DND-41 (cell line): ENCODE data around the gene MCHR1.

Source experiments
- ATAC-seq: fragments of 200-7000 bp; cut with Tn5 transposase; 3 replicates; pipeline ENCODE4 v1.9.1; 2021; ENCODE audit warnings: low read depth; ENCODE audit not compliant: insufficient read depth
- DNase-seq: peaks from one replicate; pipeline ENCODE4 v3.0.0-alpha.2; 2020
- H2AFZ ChIP-seq: 2 replicates; pipeline ENCODE4 v1.6.0; 2012; ENCODE audit warnings: low read depth, low read length
- H3K27ac ChIP-seq: 2 replicates; pipeline ENCODE4 v1.5.1; 2012; ENCODE audit warnings: low read length, inconsistent platforms
- H3K27me3 ChIP-seq: fragments of 200-600 bp; sonication (generic); 2 replicates; pipeline ENCODE4 v1.6.0; 2012; ENCODE audit warnings: low read length, mild to moderate bottlenecking, inconsistent platforms; ENCODE audit not compliant: insufficient read depth, poor library complexity
- H3K36me3 ChIP-seq: 2 replicates; pipeline ENCODE4 v1.5.1; 2012; ENCODE audit warnings: low read length, inconsistent platforms; ENCODE audit not compliant: insufficient read depth
- H3K4me1 ChIP-seq: 2 replicates; pipeline ENCODE4 v1.5.1; 2012; ENCODE audit warnings: mild to moderate bottlenecking, low read length; ENCODE audit not compliant: insufficient read depth
- H3K4me2 ChIP-seq: 2 replicates; pipeline ENCODE4 v1.6.0; 2012; ENCODE audit warnings: mild to moderate bottlenecking, moderate library complexity, low read length, inconsistent platforms; ENCODE audit not compliant: insufficient read depth
- H3K4me3 ChIP-seq, 2 experiments: fragments of 200-600 bp in 1 of 2; shearing (Covaris generic) in 1 of 2; 2 replicates each; pipeline ENCODE4 v1.5.1; 2012 to 2016; ENCODE audit warnings: inconsistent platforms in 2 of 2, low read length in 2 of 2, mild to moderate bottlenecking in 2 of 2, low read depth in 1 of 2, moderate library complexity in 1 of 2
- H3K79me2 ChIP-seq: 2 replicates; pipeline ENCODE4 v1.6.0; 2012; ENCODE audit warnings: low read length, inconsistent platforms; ENCODE audit not compliant: insufficient read depth
- H3K9ac ChIP-seq: 2 replicates; pipeline ENCODE4 v1.6.0; 2012; ENCODE audit warnings: low read depth, mild to moderate bottlenecking, inconsistent platforms, low read length, moderate library complexity
- H3K9me3 ChIP-seq: 2 replicates; pipeline ENCODE4 v1.5.1; 2012; ENCODE audit warnings: low read length, moderate library complexity, mild to moderate bottlenecking, inconsistent platforms; ENCODE audit not compliant: insufficient read depth, severe bottlenecking
- H4K20me1 ChIP-seq: 2 replicates; pipeline ENCODE4 v1.6.0; 2012; ENCODE audit warnings: low read length; ENCODE audit not compliant: insufficient read depth
- CTCF ChIP-seq: IDR thresholded peaks from 2 replicates; pipeline ENCODE4 v1.5.1; 2012; ENCODE audit warnings: borderline replicate concordance, low read length, moderate library complexity, mild to moderate bottlenecking; ENCODE audit not compliant: poor library complexity, severe bottlenecking; ENCODE audit errors: extremely low read depth
- EZH2 ChIP-seq: IDR thresholded peaks from 3 replicates; pipeline ENCODE4 v1.6.1; 2012; ENCODE audit warnings: borderline replicate concordance, low read depth, mild to moderate bottlenecking, moderate library complexity, low read length, inconsistent platforms; ENCODE audit not compliant: severe bottlenecking

MCHR1 gene

DNA sequence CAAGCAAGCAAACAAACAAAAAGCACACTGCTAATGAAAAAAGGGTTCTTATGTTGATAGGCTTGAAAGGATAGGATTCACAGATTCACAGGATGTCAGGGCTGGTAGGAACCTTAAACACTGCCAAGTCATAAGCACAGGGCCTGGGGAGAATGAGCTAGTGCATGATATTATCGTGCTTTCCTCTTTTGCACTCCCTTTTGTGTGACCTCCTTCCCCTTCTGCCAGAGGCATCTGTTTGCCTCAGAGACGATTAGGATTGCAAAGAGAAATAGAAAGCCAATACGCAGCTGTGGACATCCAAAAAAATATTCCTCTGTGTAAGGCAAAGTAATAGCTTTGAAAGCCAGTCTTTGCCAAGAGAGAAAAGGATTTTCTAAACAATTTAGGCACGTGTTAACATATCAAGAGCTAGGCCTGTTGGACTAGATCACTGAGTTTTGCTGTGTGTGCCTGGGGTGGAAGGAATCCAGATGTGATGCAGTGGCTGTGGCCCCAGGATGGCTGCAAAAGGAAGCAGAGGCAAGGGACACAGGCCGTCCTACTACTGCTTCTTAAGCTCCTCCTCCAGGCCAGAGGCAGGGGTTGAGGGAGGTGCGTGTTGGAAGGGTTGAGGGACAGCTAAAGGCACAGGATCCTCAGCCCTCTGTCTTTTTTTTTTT, 30.6 kb downstream of the MCHR1 start:
- Histone ChIP-seq H3K79me2 (no peaks in the 10 kb centered on the region), H3K36me3 (no peaks in the 10 kb centered on the region), H4K20me1 (no peaks in the 10 kb centered on the region), H3K27me3 (no peaks in the 10 kb centered on the region), H3K9ac (no peak overlapping the region), H3K4me1 (peaks cover 3% of the 10 kb centered on the region; the same call in 1 of the 2 replicates), H3K4me2 (no peak overlapping the region), H3K4me3 (no peak overlapping the region), H3K9me3 (peaks cover 9% of the 10 kb centered on the region), H2AFZ (peak overlapping the region; percentile 45; the same call in 1 of the 2 replicates), H3K27ac (peak overlapping the region; percentile 21; the same call in 1 of the 2 replicates)
- peak; percentile 45; the same call in 1 of the 3 replicates for ATAC-seq
- TF ChIP-seq CTCF: no peak
- TF ChIP-seq EZH2: no peak
- DNase-seq: no peak

DNA sequence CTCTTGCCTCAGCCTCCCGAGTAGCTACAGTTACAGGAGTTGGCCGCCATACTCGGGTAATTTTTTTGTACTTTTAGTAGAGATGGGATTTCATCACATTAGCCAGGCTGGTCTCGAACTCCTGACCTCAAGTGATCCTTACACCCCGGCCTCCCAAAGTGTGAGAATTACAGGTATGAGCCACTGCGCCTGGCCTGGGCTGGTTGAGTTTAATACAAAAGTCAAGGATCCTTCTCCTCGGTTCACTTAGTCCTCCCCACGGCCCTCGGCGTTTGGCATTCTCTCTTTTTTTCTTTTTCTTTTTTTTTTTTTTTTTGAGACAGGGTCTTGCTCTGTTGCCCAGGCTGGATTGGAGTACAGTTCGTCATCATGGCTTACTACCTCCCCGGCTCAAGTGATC, 33.0 kb downstream of the MCHR1 start:
- Histone ChIP-seq H3K9ac (no peak overlapping the region), H3K27ac (no peak overlapping the region), H3K4me3 (no peak overlapping the region), H3K79me2 (no peaks in the 10 kb centered on the region), H2AFZ (no peak overlapping the region), H3K36me3 (no peaks in the 10 kb centered on the region), H4K20me1 (no peaks in the 10 kb centered on the region), H3K4me2 (no peak overlapping the region), H3K27me3 (no peaks in the 10 kb centered on the region), H3K9me3 (peaks cover 4% of the 10 kb centered on the region), H3K4me1 (peaks cover 3% of the 10 kb centered on the region; the same call in 1 of the 2 replicates)
- no peak for DNase-seq
- no peak for TF ChIP-seq CTCF
- no peak for TF ChIP-seq EZH2
- no peak for ATAC-seq

DNA sequence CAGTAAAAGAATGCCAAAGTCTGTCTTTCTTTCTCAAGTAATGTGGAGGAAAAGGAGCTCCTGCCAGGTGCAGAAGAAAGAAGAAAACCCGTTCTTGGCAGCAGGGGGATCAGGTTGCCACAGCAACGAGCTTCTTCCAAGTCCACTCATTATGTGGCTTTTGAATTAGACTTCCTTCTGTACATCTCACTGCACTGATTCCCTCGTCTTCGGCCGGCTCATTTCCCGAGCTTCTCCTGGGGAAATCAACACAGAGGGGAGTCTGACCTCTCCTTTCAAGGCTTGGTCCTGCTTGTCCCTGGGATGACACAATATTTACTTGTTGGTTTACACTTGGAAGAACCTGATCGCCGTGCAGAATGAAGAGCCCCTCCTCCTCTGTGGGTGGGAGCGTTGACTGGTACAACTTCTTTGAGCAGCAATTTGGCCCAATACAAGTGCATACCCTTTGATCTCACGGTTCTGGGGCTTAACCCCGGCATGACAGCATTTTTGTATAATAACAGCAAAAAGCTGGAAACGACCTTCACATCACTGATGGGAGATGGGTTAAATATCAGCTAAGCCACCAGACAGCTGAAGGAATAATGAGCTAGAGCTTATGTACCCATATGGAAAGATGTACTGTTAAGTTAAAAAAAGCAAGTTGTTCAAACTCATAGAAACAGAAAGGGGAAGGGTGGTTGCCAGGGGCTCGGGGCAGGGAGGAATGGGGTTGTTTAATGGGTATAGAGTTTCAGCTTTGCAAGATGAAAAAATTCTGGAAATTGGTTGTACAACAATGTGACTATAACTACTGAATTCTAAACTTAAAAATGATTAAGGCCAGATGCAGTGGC, 35.4 kb downstream of the MCHR1 start:
- Histone ChIP-seq H3K4me1 (peaks cover 11% of the 10 kb centered on the region), H3K4me3 (no peak overlapping the region), H3K9ac (no peak overlapping the region), H3K36me3 (no peaks in the 10 kb centered on the region), H3K27ac (no peak overlapping the region), H3K79me2 (no peaks in the 10 kb centered on the region), H4K20me1 (no peaks in the 10 kb centered on the region), H3K9me3 (no peaks in the 10 kb centered on the region), H3K4me2 (no peak overlapping the region), H3K27me3 (no peaks in the 10 kb centered on the region), H2AFZ (no peak overlapping the region)
- ATAC-seq: no peak
- DNase-seq: no peak
- no peak for TF ChIP-seq EZH2
- TF ChIP-seq CTCF: no peak
